Stimulated activated CD4-positive, alpha-beta T cell treated with anti-CD3 and anti-CD28 coated beads, Interleukin-4, amount 100 ng/mL, for 48 hours (primary cell): Measurements from ENCODE around the gene GRIFIN.

Experiments
- DNase-seq, 2 donors: peaks; one replicate each; pipeline ENCODE4 v3.0.0-alpha.2; 2020; ENCODE audit warnings: low read depth in 2 of 2

GRIFIN gene

GRCh38 chr7:2512713-2513112, 36.5 kb upstream of the GRIFIN start:
- DNase-seq: no peak

- DNase-seq: no peak
These were observed 36.0 kb upstream of the GRIFIN start for GRCh38 chr7:2512179-2512661.

- no peak for DNase-seq
These were observed 35.6 kb upstream of the GRIFIN start for GRCh38 chr7:2511769-2512168.

GRCh38 chr7:2510909-2511768, 34.9 kb upstream of the GRIFIN start:
- DNase-seq: no peak

GRCh38 chr7:2510130-2510776, 34.1 kb upstream of the GRIFIN start:
- DNase-seq: no peak

GRCh38 chr7:2509298-2509906, 33.2 kb upstream of the GRIFIN start:
- no peak for DNase-seq

GRCh38 chr7:2508327-2509215, 32.4 kb upstream of the GRIFIN start:
- peak in 1 of 2 donors; percentile 57 for DNase-seq

GRCh38 chr7:2507917-2508306, 31.7 kb upstream of the GRIFIN start:
- no peak for DNase-seq

GRCh38 chr7:2507208-2507916, 31.2 kb upstream of the GRIFIN start:
- DNase-seq: no peak

- no peak for DNase-seq
These were observed 29.2 kb upstream of the GRIFIN start for GRCh38 chr7:2505401-2505800.

GRCh38 chr7:2504889-2505375, 28.7 kb upstream of the GRIFIN start:
- DNase-seq: no peak

GRCh38 chr7:2504128-2504888, 28.1 kb upstream of the GRIFIN start:
- DNase-seq: no peak

GRCh38 chr7:2503056-2503941, 27.1 kb upstream of the GRIFIN start:
- no peak for DNase-seq

- DNase-seq: no peak
These were observed 26.4 kb upstream of the GRIFIN start for GRCh38 chr7:2502647-2502966.

- no peak for DNase-seq
These were observed 25.9 kb upstream of the GRIFIN start for GRCh38 chr7:2501947-2502646.

- DNase-seq: no peak
These were observed 24.5 kb upstream of the GRIFIN start for GRCh38 chr7:2500701-2501100.

GRCh38 chr7:2499719-2500430, 23.7 kb upstream of the GRIFIN start:
- DNase-seq: no peak

- DNase-seq: no peak
These were observed 23.0 kb upstream of the GRIFIN start for GRCh38 chr7:2499181-2499580.
